Stromal cell of bone marrow (primary cell): ENCODE data around the gene KPNA3.

Source experiments
- DNase-seq: peaks from one replicate; pipeline ENCODE4 v3.0.0-alpha.2; 2012; ENCODE audit warnings: low read depth

The KPNA3 gene

GRCh38 chr13:49676581-49677298 is 115.7 kb downstream of the KPNA3 start:
- DNase-seq, result no peak

DNA sequence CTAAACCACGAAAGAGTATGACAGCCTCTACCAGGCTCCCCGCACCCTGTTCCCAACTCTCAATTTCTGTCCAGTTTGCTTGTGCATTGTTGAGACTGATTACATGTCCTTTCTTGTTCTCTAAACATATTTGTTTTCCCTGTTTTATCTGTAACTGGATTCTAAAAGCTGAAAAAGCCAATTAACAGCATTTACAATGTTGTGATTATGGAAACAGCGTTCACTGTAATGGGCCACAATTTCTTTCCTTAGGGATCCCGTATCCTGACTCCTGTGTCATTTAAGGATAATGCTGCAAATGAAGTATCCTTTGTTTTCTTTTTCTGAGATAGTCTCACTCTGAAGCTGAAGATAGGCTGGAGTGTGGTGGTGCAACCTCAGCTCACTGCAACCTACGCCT is 121.7 kb downstream of the KPNA3 start:
- DNase-seq, result no peak

- peak; percentile 57 for DNase-seq
Observed at GRCh38 chr13:49669735-49670309, 122.7 kb downstream of the KPNA3 start.

DNA sequence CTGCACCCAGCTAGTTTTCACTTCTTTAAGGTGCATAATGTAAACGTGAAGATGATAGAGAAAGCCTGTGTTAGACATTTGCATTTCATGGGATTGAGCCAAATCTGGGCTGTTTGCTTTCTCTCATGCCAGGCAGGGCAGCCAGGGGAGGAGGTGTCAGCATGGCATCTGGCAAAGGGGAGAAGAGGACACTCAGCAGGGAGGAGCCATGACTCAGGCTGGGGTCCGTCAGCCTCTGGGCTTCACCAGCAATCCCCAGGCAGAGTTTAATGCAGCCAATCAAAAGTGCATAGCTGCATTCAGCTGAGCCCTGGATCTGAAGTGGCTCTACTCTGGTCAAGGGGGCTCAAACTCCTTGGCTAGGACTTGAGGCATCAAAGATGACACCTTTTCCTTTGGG is 124.7 kb downstream of the KPNA3 start:
- no peak for DNase-seq

DNA sequence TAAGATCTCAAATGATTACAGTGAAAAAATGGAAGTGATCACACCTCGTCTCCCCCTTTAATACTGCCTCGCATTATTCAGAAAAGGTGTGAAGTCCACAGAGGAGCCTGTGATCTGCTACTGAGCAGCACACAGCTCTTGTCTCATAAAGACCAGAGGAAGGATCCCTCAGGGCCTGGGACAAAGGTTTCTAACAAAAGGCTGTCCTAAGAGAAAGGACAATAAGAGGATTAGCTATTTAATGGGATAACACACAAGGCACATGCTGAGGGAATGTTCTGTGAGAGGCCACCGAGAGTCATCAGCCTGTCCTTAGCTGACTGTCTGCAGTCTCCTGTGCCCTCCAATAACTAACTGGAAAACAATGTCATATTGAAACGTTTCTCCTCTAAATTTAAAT is 127.9 kb downstream of the KPNA3 start:
- DNase-seq, result no peak

- no peak for DNase-seq
Observed at GRCh38 chr13:49657241-49657641, 135.2 kb downstream of the KPNA3 start.

GRCh38 chr13:49655906-49656305 is 136.6 kb downstream of the KPNA3 start:
- no peak for DNase-seq

- DNase-seq, result no peak
Observed at GRCh38 chr13:49654011-49654410, 138.5 kb downstream of the KPNA3 start.

- no peak for DNase-seq
Observed at GRCh38 chr13:49653478-49653877, 139.0 kb downstream of the KPNA3 start.

DNA sequence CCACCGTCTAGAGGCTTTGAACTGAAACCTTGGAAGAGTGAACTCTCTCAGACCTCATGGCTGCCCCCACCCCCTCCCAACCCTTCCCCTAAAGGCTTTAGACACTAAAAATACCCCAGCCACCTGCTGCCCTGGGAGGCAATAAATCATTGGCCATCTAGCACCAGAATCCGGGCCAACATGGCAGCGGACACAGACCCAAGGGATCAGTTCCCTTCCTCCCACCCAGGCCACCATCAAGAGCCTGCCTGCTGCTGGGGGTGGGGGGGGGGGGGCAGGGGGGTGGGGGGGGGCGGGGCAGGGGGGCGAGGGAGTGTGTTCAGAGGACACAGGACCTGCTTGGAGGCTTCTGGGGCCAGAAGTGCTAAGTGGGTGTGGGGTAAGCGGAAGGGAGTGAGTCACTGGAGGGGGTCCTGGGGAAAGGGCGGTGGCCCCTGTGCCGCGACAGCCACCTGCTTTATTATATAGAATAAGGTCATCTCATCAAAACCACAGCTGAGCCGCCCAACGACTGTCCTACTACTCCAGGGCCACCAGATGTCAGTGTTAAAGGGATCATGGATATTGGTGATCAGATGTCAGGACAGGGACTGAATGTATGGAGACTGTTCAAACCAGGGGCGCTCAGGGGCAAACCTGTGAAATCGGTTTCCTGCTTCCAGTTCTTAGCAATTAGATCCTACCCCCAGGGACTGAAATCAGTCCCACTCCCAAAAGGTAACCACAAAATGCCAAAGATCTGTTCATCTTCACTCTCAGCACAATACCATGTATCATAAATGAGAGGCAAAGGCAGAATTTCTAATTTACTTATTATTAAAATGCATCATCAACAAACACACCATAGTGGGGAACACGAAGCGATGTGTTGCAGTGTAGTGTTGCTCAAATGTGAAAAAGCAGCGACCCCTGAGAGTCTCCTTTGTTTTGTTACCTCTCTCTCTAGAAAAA is 139.9 kb downstream of the KPNA3 start:
- no peak for DNase-seq

DNA sequence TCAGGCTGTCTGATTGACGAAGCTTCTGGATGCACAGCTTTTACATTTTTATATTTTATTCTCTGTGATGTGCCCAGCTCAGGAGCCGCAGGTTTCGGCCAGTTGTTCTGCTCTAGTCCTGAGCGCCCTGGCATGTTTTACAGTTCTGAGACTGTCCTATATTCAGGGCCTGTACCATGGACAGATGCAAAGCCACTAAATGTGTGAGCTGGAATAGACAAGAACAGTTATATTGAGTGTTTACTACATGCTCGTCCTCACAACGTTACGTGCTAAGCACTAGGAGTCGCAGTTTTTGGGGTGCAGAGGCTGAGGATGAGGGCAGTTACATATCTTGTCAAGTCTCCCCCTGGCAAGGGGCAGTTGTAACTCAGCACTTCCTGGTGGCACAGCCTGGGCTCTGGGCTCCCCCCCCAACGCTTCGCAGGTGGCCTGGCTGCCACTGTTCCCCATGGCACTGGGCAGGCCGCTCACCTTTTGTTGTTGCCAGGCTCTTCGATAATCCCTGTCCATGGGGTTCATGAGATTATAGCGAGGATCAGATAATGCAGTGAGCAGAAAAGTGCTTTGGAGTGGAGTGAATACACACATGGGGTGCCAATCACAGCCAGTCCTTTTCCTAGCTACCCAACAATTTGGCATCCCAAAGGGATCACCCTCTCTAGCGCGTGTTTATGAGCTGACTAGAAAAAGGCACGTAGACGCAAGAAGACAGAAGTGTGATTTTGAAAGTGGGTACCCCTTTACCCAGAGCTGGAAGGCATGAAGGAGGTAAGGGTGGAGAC is 140.7 kb downstream of the KPNA3 start:
- DNase-seq, result no peak

- DNase-seq, result no peak
Observed at GRCh38 chr13:49649963-49650312, 142.5 kb downstream of the KPNA3 start.
